ENCODE measurements around the gene NPAS3.

- TF ChIP-seq CTCF (IDR thresholded peaks at IDR 0.05; ENCODE audit: insufficient read depth, low read length) (no peak), POLR2AphosphoS5 (IDR thresholded peaks at IDR 0.05; ENCODE audit: low read depth) (no peak), SPI1 (IDR thresholded peaks at IDR 0.05; ENCODE audit: borderline replicate concordance, low read depth) (no peak), GABPA (IDR thresholded peaks at IDR 0.05; ENCODE audit: low read depth) (no peak), REST (IDR thresholded peaks at IDR 0.05; ENCODE audit: insufficient replicate concordance, low read depth) (no peak)
Measured at GRCh38 chr14:33686856-33687255, 748.2 kb downstream of the NPAS3 start.

Data from HL-60 (cell line).